SK-N-DZ (cell line): Measurements from ENCODE around the gene IL12RB2. TPM values are rescaled to one million over a fixed set of nuclear protein-coding genes. Genes with fewer than 3 reads are reported as not detected.

Experiments used
- DNase-seq: peaks from one replicate; pipeline ENCODE4 v3.0.0-alpha.2; 2015; ENCODE audit warnings: low spot score
- polyA plus RNA-seq, 2 experiments: library from polyadenylated mRNA; depleted of rRNA; stranded (reverse); fragments of >200 nt; gene quantifications; 2 replicates each; pipeline ENCODE4 v1.2.3, GENCODE V29; 2014

Gene IL12RB2, protein sequence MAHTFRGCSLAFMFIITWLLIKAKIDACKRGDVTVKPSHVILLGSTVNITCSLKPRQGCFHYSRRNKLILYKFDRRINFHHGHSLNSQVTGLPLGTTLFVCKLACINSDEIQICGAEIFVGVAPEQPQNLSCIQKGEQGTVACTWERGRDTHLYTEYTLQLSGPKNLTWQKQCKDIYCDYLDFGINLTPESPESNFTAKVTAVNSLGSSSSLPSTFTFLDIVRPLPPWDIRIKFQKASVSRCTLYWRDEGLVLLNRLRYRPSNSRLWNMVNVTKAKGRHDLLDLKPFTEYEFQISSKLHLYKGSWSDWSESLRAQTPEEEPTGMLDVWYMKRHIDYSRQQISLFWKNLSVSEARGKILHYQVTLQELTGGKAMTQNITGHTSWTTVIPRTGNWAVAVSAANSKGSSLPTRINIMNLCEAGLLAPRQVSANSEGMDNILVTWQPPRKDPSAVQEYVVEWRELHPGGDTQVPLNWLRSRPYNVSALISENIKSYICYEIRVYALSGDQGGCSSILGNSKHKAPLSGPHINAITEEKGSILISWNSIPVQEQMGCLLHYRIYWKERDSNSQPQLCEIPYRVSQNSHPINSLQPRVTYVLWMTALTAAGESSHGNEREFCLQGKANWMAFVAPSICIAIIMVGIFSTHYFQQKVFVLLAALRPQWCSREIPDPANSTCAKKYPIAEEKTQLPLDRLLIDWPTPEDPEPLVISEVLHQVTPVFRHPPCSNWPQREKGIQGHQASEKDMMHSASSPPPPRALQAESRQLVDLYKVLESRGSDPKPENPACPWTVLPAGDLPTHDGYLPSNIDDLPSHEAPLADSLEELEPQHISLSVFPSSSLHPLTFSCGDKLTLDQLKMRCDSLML
- polyA plus RNA-seq (2014; cell fraction: cytosol; rRNA removed), result 0.86 TPM in 1 of 2 replicates, not detected in the other
- polyA plus RNA-seq (2014; cell fraction: nucleus; rRNA removed), result 0.10 TPM in 1 of 2 replicates, not detected in the other

- peak; percentile 6 for DNase-seq
Observed at GRCh38 chr1:67307251-67308060, at the start of gene IL12RB2. Gene IL12RB2, plus strand, starts transcription at chr1:67307873. Its CDS starts 12,496 bp downstream, at chr1:67320369.

DNA sequence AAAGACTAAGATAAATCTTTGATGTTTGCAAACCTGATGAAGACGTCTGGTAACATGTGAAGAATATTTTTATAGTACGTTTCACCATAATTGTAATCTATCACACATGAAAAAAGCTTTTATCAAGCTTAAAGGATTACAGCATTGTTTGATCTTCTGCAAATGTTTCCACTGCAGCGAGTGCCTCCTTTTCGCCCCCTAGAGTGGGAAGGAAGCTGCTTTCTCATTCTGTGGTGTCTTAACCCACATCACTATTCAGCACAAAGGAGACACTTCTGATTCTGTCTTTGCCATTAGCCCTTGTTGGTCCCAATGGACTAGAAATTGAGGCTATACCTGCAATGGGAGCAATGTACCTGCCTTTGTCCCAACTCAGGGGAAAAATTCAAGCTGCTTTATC lies 46.0 kb upstream of the IL12RB2 start:
- no peak for DNase-seq

DNA sequence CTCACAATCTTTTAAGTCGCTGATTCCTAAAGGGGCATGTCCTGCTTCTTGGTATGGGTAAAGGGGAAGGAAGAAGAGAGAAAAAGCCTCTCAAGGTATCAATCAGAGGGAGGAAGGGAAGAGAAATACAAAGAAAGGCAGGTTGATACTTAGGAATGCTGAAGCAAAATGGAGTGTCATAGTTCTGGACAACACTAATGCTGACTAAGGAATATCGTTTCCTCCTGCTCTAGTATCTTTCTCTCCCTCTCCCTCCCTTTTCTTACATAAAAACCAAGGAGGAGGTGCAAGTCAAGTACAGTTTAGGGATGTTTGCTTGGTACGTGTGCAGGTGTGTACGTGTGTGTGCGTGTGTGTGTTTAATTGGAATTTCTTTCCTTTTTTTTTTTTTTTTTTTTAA lies 44.9 kb upstream of the IL12RB2 start:
- DNase-seq, result no peak

DNA sequence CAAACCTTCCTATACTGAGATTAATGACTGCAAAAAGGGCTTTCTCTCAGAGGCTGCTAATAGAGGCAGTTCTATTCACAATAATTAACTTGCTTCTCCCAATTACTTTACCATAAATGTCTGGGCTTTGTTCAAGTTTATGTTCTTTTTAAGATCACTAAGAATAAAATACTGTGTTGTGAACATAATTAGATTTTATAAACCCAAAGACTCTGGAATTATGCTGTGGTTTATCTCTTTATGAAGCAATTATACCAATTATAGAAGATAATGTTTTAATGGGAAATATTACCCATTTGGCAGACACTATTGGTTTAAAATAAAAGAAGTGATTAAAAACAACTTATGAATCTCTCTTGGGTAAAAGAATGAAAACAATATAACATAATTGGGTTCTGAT lies 43.5 kb upstream of the IL12RB2 start:
- peak; percentile 10 for DNase-seq

DNA sequence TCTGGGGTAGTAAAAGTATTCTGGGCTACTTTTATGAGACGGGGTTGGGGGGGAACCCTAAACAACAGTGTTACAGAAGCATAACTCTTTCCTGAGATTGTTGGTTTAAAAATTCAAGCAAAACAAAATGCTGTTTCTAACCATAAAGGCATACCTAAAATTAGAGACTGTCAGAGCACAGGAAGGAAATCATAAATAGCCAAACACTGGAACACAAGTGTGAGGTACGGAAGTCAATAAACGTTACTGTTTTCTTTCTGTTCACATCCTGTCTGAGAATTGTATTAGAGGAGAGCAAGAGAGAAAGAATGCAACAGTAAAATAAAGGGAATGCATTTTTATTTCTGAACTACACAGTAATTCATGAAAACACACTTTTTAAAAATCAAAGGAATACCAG lies 42.8 kb upstream of the IL12RB2 start:
- no peak for DNase-seq

GRCh38 chr1:67269061-67269460 lies 38.6 kb upstream of the IL12RB2 start:
- no peak for DNase-seq

DNA sequence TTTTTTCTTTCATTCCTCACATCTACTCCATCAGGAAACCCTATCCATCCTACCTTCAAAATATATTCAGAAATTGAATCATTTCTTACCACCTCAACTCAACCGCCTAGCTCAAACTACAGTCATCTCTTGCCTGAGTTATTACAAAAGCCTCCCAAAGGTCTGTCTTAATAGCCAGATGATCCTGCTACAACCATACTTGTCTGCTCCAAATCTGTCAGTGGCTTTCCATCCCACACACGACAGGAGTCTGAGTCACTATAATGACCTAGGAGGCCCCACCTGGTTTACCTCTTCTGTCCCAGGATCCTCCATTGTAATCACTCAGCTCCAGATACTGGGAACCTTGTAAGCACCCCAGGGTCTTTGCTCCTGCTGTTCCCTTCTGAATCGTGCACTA lies 37.1 kb upstream of the IL12RB2 start:
- DNase-seq, result no peak

- DNase-seq, result no peak
Observed at GRCh38 chr1:67273591-67273990, 34.1 kb upstream of the IL12RB2 start.

DNA sequence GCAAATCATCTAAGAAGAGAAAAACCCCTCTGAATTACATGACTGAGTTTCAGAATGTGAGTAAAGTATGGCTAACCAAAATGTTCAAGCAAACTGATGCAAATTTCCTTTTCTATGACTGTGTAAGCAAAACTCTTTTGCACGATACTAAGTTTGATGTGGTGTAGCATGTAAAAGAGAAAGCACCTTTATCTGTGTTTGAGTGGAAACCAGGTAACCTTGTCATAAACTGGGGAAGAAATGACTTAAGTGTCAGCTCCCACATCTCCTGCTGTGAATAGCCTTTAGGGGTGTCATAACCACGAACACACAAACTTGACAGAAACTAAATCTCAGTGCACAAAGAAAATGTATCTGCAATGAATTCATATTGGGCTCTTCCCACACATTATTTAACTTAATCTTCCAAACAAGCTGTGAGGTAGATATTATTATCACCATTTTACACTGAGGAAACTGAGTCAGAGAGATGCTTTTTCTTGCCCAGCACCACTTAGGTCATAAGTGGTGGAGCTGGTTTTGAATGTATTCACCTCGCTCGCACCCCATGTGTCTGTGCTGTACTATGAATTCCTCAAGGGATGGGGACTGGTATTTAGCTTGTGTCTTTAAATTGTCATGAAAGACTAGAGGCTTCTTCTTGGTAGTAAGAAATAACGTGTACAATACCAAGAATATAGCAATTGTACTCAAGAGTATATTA lies 32.9 kb upstream of the IL12RB2 start:
- no peak for DNase-seq

DNA sequence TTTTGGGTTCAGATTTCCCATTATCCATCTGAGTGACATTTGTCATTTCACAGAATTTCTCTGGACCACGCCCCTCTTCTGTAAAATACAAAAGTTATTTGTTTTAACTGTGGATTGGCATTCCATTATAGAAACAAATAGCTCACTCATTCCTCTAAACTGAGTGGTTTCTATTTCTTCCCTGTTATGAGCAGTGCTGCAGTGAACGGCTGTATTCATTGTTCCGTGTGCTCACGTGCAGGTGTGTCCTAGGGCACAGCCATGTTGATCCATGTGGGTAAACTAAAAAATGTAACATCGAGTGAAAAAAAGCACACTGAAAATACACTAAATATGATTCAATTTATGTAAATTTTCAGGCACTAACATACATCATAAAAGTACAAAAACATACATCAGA lies 27.0 kb upstream of the IL12RB2 start:
- DNase-seq, result no peak

- no peak for DNase-seq
Observed at GRCh38 chr1:67281244-67281643, 26.4 kb upstream of the IL12RB2 start.

GRCh38 chr1:67285780-67286488 lies 21.7 kb upstream of the IL12RB2 start:
- DNase-seq, result no peak

GRCh38 chr1:67290236-67290635 lies 17.4 kb upstream of the IL12RB2 start:
- no peak for DNase-seq

DNA sequence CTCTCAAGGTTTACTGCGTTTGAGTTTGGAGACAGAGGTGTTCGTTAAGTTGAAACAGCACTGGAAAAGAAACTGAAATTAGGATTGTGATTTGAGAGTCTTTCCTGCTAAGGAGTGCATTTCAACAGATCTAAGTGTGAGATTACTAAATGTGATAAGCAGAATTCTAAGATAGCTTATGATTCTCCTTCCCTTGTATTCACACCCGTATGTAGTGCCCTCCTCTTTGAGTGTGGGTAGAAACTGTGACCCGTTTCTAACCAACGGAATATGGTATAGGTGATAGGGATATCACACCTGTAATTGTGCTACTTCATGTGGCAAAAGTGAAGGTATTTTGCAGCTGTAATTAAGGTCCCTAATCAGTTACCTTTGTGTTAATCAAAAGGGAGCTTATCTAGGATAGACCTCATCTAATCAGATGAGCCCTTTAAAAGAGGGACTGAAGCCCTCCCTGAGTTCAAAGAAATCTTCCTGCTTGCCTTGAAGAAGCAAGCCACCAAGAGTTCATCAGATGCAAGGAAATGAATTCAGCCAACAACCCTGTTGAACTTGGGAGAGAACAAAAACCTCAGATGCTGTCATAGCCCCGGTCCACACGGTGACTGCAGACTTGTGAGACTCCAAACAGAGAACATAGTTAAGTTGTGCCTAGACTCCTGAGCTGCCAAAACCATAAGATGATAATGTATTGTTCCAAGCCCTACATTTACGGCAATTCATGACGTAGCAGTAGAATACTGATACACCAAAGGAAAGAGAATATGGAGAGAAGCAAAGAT lies 12.6 kb upstream of the IL12RB2 start:
- no peak for DNase-seq

DNA sequence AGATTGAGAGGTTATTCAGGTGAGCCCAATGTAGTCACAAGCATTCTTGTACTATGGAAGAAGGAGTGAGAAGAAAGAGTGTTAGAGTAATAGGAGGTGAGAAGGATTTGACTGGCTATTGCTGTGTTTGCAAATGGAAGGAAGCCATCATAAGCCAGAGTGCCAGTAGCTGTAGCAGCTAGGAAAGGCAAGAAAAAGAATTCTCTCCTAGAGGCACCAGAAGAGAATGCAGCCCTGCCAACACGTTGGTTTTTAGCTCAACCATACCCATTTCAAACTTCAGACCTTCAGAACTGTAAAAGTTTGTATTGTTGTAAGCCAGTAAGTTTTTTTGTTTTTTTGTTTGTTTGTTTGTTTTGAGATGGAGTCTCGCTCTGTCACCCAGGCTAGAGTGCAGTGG lies 8.9 kb upstream of the IL12RB2 start:
- no peak for DNase-seq

DNA sequence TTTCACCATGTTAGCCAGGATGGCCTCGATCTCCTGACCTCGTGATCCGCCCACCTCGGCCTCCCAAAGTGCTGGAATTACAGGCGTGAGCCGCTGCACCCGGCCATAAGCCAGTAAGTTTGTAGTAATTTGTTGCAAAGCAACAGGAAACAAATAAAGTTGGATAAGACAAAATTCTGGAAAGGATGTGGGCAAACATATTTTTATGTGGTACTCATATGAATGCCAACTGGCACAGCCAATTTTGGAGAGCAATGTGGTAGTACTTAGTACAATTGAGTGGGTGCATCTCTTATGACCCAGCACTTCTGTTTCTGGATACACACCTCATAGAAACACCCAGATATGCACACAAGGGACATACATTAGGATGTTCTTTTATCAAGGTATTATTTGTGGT lies 8.4 kb upstream of the IL12RB2 start:
- DNase-seq, result no peak

- DNase-seq, result no peak
Observed at GRCh38 chr1:67300561-67300960, 7.1 kb upstream of the IL12RB2 start.

DNA sequence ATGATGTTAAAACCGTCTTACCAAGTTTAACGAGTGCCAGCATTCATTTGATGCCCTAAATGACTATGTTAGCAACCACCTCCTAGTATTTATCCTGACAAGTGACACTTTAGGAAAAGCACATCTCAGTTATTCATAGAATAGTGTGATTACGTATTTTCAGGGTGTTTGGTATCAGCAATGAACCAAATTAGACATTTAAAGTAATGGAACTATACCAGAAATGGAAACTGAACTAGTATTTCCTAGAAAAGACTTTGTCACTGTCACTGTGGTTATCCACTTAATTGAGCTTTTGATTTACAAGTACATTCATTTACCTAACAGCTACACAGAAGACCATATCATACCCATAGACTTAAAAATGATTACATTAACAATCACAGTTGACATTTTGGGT lies 3.6 kb upstream of the IL12RB2 start:
- DNase-seq, result no peak

DNA sequence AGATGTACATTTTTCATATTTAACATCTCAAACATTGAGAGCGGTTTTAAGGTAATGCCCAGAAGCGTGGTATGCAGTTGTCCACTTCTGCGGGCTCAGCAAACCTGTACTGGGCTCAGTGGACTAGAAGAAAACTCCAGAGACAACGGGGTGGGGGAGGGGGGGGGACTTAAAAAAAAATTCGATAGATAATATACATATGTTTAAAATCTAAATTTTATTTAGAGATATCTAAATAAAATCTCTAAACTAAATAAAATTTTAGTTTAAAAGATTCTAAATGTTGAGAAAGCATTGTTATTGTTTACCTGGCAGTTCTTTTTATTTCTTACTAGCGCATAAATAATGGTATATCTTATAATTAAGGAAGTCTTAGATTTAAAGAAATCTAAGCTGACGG lies 1.1 kb upstream of the IL12RB2 start:
- no peak for DNase-seq

- DNase-seq, result no peak
Observed at GRCh38 chr1:67308136-67308535, 463 bp downstream of the IL12RB2 start.
